AG08395 (cell line): Measurements from ENCODE around the gene PODXL2.

Source experiments
- DNase-seq: peaks from one replicate; pipeline ENCODE4 v3.0.0; 2012; ENCODE audit warnings: mixed read lengths, low spot score

The PODXL2 gene

DNA sequence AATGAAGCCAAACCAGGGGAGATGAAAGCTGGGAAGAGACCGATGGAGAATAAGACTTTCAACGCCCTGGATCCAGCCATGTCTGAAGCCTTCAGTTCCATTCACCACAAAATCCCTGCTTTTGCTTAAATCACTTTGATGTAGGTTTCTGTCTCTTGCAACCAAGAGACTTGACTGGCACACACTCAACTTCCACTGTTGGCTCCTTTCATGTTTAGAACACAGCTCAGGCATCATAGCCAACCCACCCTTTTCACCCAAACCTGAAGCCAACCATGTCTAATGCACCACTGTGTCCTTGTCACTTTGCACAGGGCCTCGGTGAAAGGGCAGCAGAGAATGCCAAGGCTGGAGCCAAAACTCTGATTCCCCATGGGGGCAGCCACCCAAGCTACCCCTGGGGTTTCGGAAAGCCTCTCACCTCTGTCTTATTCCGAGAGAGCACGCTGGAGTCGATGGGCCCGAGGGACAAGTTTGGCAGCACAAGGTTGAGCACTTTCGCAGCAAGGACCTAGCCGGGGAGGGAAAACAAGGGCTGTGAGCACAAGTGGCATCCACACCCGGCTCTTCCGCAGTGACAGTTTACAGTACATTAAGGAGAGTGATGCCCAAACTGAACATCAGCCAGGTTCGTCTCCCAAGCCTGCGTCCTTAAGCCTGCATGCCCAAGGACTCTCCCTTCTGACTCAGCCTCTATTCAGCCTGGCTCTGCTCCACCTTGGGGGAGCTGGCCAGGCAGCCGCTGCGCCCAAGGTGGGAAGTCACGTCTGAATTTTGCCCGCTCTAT is 81.4 kb downstream of the PODXL2 start:
- no peak for DNase-seq

DNA sequence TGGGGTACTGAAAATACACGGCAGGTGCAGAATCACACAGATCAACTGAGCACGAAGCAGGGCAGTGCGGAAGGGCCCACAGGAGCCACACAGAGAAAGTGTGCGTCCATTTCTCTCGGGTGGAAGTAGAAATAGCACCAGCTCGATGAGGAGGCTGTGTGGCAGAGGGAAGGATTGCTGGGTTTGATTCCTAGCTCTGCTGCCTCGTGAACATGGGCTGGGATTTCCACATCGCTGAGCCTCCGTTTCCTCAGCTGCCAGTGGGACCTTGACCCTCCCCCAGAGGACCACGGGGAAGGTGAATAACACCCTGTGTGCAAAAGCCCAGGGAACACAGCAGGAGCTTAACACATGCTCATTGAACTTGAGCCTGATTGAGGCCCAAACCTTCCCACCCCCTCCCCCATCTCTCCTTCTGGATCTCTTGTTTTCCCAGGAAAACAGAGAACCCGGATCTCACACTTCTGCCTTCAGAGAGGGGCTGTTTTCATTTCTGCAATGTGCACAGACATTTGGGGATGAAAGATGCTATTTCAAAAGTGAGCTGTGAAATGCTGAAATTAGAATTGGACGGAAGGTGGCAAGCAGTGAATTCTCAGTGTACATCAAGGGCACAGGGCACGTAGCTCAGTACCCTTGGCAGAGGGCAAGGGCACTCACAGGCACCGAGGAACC is 82.2 kb downstream of the PODXL2 start:
- no peak for DNase-seq

DNA sequence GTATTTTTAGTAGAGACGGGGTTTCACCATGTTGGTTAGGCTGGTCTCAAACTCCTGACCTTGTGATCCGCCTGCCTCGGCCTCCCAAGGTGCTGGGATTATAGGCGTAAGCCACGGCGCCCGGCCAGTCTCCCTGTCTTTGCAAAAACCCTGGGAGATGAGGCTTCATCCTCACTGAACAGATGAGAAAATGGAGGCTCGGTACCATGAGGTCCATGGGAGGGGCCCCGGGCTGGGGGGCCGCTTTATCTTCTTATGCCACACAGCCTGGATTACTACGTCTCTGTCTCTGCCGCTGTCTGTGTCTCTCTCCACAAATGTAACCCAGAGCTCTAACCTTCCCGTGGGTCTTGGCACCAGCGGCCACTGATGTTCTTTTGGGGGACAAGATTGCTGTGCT is 82.9 kb downstream of the PODXL2 start:
- no peak for DNase-seq

GRCh38 chr3:127712461-127712860 is 83.5 kb downstream of the PODXL2 start:
- DNase-seq: no peak

GRCh38 chr3:127712881-127713771 is 84.1 kb downstream of the PODXL2 start:
- DNase-seq: no peak

- no peak for DNase-seq
Measured at GRCh38 chr3:127714125-127714571, 85.2 kb downstream of the PODXL2 start.

DNA sequence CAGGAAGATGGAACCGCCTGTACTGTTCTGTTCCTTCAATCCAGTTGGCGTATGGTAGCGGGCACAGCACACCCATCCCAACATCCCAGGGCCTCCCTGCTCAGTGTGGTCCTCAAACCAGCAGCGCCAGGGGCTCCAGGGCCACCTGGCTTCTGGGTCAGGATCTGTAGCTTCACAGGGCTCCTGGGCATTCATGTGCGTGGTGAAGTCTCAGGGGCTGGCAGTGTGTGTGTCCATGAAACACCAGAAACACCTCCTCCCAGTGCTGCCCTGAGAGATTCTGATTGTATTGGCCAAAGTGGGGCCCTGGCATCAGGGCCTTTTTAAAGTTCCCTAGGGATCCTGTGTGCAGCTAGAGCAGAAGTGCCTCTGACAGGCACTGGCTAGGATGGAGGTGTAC is 85.9 kb downstream of the PODXL2 start:
- no peak for DNase-seq

GRCh38 chr3:127715532-127715931 is 86.5 kb downstream of the PODXL2 start:
- DNase-seq: no peak

DNA sequence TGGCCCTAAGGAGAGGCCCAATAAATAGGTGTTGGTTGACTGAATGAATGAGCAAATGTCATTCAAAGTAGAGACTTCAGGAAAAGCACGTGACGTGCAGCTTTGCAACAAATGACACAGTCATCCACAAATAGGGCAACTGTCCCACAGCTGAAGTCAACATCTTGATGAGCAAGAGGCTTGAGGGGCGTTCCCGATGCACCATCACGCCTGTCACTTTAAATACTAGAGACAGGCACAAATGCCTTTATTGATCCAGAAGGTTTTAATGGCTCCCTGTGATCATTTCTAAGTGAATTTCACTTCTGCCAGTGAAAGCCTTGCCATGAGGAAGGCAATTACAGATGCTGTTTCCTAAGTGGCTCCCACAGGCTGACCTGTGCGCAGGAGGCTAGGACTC is 87.4 kb downstream of the PODXL2 start:
- no peak for DNase-seq

GRCh38 chr3:127717357-127718244 is 88.6 kb downstream of the PODXL2 start:
- peak; percentile 46 for DNase-seq

GRCh38 chr3:127718245-127718915 is 89.4 kb downstream of the PODXL2 start:
- DNase-seq: no peak

GRCh38 chr3:127718916-127719290 is 89.9 kb downstream of the PODXL2 start:
- no peak for DNase-seq

DNA sequence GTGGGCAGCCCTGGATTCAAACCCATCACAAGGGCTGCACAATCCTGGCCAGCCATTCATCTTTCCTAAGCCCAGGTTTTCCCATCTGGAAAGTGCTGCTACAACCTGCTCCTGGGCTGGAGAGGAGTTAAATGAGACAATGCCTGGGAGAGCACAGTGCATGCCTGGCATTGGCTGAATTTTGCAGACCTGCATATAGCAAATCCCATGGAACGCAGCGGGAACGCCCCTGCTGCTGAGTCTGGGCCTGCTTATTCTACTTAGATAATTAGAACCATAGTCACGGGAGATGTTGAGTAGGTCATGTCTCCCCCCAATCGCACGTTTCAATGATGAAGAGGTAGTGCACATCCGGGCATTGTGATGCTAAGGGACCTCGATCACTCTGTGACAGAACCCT is 90.4 kb downstream of the PODXL2 start:
- no peak for DNase-seq

DNA sequence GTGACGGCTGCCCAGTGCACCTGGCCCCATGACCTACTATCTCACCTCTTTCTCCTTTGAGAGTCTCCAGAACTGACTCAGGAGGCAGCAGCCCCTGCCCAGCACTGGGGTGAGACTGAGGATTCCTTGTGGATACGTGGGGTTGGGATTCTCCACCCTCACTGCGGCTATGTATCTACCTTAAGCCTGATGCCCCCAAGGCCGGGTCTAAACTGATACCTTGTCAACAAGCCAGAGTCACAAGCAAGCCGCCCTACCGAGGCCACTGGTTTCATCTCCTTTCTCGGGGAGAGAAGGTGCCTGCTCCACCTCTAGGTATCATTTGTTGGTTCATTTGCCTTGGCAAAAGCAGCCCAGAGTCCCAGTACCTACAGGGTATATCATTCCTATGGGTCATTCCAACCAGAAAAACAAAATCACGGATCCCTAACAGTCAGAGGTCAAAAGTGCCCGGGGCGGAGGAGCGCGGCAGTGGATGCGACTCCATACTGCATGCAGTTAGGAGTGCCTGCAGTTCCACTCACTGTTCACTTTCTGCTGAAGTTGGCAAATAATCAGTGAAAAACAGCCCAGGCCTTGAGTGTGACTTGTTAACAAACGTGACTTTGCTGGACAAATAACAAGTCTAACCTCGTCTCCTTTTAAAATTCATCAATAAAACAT is 91.3 kb downstream of the PODXL2 start:
- no peak for DNase-seq

GRCh38 chr3:127720985-127721935 is 92.3 kb downstream of the PODXL2 start:
- no peak for DNase-seq

- no peak for DNase-seq
Measured at GRCh38 chr3:127722091-127722784, 93.3 kb downstream of the PODXL2 start.
